ENCODE results near the gene P2RY8.
"Not testable (repeated sequence)": the region's sequence is repeated elsewhere in the genome, so short reads cannot be mapped to it uniquely, and the experiment has no call there.

Gene P2RY8

DNA sequence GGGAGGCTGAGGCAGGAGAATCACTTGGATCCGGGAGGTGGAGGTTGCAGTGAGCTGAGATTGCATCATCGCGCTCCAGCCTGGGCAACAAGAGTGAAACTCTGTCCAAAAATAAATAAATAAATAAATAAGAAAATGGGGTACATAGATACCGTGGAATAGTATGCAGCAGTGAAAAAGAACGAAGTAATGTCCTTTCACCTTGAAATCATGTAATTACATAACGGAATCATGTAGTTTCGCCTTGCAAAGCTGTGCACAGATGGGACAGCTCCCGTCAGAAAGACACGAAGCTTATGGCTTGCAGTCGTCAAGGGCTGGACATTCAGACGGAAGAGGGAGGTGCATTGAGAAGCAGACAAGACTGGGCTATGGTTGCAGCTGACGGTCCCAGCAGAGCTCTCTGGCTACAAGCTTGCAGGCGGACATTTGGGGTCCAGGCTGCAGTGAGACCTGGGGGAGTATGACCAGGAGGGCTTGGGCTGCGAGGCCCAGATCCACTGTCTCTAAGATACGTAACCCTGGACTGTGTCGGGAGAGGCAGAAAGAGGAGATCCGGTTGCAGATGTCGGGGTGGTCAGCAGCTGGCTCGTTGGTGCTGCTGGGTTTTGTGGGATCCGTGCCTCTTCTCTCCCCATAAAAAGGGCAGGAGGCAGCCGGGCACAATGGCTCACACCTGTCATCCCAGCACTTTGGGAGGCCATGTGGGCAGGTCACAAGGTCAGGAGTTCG, 6.2 kb upstream of the P2RY8 start:
- DNase-seq = no peak

DNA sequence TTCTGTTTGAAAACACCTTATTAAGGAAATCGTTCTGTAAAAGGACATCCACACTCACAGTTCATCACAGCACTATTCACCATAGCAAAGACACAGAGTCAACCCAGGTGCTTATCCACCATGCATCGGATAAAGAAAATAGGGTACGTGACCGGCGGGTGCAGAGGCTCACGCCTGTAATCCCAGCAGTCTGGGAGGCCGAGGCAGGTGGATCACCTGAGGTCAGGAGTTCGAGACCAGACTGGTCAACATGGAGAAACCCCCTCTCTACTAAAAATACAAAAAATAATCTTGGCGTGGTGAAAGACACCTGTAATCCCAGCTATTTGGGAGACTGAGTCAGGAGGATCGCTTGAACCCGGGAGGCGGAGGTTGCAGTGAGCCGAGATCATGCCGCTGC, 2.2 kb upstream of the P2RY8 start:
- not testable (repeated sequence) for DNase-seq

DNA sequence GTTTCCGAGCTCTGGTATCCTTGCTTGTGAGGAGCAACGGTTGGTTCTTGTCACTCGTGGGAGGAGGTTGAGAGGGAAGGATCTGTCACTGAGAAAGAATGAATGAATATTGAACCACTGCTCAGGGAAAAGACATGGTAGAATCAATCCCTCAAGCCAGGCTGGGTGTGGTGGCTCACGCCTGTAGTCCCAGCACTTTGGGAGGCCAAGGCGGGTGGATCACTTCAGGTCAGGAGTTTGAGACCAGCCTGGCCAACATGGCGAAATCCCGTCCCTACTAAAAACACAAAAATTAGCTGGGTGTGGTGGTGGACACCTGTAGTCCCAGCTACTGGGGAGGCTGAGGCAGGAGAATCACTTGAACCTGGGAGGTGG, 718 bp upstream of the P2RY8 start:
- DNase-seq = not testable (repeated sequence)

DNA sequence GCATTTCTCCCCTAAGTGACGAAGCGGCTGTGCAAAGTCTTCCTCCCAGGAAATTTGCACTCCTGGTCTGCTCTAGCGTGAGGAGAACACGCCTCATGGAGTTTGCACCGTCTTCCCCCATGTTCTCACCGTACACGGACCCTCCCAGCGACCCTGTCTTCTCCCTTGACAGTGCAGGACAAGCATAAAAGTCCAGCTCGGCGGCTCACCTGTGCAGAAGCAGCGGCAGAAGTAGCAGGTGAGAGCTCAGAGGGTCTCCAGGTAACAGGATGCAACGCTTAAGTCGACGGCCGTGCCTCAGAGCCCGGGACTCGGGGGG, 314 bp downstream of the P2RY8 start:
- DNase-seq = no peak

DNA sequence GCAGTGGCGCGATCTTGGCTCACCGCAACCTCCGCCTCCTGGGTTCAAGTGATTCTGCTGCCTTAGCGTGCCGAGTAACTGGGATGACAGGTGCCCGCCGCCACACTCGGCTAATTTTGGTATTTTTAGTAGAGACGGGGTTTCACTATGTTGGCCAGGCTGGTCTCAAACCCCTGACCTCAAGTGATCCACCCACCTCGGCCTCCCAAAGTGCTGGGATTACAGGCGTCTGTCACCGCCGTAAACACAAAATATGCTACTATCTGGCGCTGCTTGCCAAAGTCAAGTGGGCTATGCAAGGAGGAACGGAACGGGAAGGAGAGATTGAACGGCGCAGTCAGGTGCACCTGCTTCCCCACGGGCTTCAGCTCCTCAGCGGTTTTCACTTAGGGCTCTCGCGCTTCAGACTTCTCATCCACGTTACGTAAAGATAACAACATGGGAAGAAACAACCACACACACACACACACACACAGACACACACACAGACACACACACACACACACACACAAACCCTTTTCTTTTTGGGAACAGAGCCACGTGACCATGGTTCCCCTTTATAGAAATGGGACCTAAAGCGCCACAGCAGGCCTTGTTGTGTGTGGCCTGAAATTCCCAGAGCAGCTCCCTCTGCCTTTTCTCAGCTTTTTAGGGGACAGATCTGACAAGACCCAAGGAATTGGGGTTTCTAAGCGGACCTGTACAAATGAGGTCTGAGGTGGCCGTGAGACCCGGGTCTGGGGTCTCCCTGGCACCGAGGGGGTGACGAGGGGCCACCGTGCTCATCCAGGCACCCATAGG, 1.5 kb downstream of the P2RY8 start:
- no peak for DNase-seq

DNA sequence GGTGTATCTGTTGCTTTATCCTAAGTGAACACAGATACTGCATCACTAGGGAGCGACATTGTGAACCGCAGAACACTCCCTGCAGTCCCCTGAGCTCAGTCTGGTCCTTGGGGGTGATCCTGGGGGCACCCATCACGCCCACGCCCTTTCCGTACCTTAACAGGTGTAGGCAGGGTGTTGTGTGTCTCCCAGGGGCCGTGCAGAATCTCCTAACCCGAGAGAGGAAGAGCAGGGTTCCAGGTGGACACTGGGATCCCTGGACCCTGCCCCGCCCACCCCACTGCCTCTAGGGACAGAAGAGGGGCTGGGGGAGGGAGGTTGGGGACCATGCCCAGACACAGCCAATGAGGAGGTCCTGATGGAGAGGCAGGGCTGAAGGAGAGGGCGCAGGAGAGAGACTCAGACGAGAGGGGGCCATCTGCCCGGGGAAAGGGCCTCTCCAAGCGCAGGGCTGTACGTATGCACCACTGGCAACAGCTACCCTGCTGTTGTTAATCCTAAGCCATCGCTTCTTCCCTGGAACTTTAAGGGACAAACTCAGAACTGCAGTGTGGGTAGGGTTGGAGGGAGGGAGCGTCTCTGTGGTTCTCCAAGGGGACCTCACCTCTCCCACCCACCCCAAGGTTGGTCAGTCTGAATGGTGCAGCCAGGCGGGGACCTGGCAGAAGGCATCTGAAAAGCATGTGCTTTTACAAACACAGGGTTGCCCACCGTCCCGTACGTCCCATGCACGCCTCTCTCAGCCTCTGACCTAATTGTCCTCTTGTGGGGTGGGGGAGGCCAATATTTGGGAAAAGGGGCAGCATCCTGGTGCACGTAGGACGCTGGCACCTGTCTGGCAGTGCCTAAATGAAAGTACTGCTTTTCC, 2.5 kb downstream of the P2RY8 start:
- DNase-seq = no peak

DNA sequence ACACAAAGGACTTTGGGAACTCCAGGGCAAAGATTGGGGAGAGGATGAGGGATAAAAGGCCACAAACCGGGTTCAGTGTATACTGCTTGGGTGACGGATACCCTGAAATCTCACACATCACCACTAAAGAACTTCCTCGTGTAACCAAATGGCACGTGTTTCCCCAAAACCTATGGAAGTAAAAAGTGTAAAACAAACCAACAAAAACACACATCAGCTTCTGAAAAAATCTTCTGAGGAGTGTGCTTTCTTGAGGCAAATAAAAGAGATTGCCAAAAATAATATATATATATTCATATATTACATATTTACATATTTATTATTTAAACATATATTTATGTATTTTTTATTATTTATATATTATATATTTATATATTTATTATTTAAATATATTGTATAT, 3.9 kb downstream of the P2RY8 start:
- no peak for DNase-seq

DNA sequence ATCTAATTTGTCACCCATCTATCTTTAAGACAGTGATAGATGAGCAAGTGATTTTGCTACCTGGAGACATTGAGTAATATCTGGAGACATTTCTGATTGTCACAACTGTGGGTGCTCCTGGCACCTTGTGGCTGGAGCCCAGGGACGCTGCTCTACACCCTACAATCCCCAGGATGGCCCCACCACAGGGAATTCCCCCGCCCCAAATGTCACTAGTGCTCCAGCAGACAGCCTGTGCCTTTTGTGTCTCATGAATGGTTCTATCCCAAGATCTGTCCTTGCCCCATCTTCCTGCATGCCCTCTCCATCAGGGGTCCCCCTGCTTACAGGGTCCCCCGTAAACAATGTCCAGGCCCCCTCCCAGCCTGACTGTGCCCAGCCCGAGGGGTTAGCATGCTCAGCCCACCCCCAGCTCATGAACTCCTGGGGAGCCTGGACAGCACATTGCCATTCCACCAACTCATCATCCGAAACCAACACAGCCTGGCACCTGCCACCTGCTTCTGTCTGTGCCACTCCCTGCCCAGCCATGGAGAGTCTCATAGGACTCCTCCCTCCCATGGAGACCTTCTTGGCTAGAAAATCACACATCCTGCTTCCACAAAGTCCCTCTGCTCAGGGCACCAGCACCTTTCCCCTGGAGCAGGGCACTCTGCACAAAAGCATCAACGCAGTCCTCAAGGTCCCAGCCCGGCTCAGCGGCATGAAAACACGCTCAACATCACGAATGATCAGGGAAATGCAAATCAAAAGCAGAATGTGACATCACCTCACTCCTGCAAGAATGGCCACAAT, 5.7 kb downstream of the P2RY8 start:
- DNase-seq = no peak

DNA sequence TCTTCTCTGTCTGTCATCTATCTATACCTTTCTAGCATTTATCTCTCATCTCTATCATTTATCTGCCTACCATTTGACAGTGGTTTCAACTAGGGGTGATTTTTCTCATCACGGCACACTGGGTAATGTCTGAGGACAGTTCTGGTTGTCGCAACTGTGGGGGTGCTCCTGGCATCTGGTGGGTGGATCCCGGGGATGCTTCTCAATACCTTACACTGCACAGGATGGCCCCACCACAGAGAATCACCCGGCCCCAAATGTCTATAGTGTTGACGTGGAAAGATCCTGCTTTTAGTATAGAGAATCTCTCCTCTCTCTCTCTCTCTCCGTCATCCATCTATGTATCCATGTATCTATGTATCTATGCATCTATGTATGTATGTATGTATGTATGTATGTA, 7.2 kb downstream of the P2RY8 start:
- no peak for DNase-seq

DNA sequence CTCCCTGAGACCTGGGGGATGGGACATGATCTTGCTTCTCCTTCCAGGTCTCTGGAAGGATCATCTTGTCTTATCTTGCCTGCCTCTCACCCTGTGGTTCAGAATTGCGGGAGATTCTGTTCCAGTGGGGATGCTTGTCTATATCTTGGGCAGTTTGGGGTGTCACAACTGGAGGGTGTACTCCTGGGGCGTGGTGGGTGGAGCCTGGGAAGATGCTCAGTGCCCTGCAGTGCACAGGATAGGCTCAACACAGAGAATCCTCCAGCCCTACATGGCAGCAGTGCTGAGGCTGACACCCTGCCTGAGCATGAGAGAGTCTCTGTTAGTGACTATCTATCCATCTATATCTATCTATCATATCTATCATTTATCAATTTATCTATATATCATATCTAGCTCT, 7.7 kb downstream of the P2RY8 start:
- no peak for DNase-seq

DNA sequence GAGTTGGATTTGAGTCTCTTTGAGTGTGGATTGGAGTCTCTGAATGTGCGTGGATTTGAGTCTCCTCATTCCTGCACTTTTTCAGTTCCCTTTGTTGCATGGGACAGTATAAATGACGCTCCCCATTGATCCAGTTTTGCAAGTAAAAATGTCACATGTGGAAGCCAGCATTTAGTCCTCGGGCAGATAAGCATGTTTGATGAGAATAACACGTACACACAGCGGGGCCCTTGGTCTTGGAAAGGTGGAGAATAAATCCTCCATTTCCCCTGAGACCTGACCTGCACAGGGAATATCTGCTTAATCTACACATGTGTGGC, 8.1 kb downstream of the P2RY8 start:
- no peak for DNase-seq

DNA sequence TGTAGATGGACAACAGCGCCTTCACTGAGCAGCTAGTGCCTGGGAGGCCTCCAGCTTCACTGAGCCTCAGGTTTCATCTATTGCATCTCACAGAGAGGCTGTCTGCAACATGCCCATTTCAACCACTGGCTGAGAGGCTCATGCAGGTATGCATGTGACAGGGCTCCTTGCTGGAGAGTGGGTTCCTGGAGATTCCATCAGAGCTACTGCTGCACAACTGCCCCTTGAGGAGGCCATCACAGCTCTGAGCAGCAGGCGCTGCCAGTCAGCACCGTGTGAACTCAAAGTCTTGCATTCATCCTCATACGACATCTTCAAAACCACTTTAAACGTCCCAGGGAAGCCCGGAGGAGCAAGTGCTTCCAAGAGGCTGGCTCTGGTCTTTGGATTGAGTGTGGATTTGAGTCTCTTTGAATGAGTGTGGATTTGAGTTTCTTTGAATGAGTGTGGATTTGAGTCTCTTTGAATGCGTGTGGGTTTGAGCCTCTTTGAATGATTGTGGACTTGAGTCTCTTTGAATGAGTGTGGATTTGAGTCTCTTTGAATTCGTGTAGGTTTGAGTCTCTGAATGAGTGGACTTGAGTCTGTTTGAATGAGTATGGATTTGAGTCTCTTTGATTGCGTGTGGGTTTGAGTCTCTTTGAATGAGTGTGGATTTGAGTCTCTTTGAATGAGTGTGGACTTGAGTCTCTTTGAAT, 8.7 kb downstream of the P2RY8 start:
- DNase-seq = no peak

DNA sequence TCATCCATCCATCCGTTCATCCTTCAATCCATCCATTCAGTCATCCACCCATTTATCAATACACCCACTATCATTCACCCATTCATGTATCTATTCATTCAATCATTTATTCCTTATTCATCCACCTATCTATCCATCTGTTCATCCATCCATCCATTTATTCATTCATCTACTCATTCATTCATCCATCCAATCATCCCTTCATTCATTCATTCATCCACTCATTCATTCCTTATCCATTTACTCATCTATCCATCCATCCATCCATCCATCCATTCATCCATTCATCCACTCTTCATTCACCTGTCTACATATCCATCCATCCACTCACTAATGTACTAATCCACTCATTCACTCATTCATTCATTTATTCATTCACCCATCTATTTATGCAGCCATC, 9.5 kb downstream of the P2RY8 start:
- no peak for DNase-seq

DNA sequence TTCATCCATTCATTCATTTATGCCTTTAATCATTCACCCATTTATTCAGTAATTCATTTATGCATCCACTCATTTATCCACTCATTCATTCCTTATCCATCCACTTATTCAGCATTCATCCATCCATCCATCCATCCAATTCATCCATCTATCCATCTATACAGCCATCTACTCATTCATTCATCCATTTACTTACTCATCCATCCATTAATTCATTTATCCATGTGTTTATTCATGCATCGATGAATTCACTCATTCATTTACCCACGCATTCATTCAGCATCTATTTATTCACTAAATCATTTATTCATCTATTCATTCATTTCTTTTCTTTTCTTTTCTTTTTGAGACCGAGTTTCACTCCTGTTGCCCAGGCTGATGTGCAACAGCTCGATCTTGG, 10.4 kb downstream of the P2RY8 start:
- DNase-seq = no peak

DNA sequence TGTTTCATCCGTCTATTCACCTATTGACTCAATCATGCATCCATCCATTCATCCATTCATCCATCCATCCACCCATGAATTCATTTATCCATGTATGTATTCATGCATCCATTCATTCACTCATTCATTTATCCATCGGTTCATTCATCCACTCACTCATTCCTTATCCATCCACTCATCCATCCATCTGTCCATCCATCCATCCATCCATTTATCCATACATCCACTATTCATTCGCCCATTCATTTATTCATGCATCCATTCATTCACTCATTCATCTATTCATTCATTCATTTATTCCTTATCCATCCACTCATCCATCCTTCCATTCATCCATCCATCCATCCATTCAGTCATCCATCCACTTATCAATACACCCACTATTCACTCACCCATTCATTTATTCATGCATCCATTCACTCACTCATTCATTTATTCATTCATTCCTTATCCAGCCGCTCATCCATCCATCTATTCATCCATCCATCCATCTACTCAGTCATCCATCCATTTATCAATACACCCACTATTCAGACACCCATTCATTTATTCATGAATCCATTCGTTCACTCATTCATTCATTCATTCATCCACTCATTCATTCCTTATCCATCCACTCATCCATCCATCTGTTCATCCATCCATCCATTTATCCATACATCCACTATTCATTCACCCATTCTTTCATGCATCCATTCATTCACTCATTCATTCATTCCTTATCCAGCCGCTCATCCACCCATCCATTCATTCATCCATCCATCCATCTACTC, 11.2 kb downstream of the P2RY8 start:
- no peak for DNase-seq

DNA sequence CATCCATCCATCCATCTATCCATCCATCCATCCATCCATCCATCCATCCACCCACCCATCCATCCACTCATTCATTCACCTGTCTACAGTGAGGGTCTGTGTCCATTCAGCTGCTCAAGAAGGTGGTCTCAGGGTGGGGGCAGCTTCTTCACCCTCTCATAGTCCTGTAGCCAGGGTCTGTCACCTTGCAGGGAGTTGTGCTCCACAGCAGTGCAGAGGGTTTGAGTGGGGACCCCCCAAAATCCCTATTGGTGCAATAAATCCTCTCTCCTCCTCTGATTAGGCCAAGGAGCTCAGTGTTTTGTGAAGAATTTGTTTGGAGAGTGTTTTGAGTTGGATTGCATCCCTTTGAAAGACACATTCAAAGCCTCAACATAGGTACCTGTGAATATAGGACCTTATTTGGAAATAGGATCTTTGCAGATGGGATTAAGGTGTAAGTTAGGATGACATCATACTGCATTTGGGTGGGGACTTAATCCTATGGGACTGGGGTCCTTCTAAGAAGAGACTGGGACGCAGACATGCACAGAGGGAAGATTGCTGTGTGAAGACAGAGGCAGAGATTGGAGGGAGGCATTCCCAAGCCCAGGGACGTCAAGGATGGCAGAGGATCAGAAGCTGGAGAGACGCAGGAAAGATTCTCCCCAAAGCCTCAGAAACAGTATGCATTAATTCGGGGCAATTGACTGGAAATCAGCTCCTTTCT, 12.0 kb downstream of the P2RY8 start:
- no peak for DNase-seq

DNA sequence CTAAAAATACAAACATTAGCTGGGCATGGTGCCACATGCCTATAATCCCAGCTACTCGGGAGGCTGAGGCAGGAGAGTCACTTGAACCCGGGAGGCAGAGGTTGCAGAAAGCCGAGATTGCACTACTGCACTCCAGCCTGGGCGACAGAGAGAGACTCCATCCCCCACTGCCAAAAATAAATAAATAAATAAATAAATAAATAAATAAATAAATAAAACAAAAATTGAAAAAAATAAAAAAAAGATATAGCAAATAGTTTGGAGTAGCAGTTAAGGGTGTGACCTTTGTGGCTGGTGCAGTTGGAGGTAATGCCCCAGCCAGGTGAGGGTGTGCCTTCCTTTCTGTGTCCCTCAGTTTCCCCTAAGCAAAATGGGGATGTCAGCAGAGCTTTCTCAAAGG, 14.1 kb downstream of the P2RY8 start:
- not testable (repeated sequence) for DNase-seq

DNA sequence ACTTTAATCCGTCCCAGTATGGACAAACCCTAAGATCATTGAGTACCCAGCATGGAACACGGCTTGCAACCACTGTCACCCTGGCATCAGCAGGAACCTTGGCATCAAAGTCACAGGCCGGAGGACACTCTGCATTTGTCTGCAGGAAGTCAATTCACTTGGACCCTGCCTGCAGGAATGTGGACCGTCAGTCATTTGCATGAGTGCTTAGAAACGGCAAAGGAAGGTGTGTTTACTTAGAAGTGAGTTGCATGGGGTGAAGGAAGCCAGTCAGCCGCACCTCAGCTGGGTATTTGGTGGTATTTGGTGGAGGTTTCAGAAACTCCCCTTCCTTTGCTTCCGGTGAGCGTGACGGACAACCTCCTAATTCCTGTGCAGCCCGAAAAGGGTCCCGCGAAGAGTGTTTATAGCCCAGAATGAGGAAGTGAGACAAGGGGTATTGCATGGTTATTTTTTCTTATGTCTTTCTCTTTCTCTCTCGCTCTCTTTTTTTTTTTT, 15.5 kb downstream of the P2RY8 start:
- no peak for DNase-seq

DNA sequence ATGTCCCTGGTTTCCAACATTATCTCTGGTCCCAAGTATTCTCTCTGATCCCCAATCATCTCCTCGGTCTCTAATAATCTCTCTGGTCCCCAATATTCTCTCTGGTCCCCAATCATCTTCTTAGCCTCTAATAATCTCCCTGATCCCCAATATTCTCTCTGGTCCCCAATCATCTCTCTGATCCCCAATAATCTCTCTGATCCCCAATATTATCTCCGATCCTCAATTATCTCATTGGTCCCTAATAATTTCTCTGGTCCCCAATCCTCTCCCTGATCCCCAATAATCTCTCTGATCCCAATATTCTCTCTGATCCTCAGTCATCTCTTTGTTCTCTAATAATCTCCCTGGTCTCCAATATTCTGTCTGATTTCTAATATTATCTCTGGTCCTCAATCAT, 16.6 kb downstream of the P2RY8 start:
- DNase-seq = no peak

DNA sequence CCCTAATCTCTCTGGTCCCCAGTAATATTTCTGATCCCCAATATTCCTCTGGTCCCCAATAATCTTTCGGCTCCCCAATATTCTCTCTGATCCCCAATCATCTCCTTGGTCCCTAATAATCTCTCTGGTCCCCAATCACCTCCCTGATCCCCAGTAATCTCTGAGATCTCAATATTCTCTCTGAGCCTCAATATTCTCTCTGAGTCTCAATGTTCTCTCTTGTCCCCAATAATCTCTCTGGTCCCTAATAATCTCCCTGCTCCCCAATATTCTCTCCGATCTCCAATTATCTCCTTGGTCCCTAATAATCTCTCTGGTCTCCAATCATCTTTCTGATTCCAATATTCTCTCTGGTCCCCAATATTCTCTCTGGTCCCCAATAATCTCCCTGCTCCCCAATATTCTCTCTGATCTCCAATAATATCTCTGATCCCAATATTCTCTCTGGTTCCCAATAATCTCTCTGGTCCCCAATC, 17.9 kb downstream of the P2RY8 start:
- DNase-seq = no peak
